ENCODE data around the gene WTIP.
"Not testable (repeated sequence)": the region's sequence is repeated elsewhere in the genome, so short reads cannot be mapped to it uniquely, and the experiment has no call there.

Gene WTIP

DNA sequence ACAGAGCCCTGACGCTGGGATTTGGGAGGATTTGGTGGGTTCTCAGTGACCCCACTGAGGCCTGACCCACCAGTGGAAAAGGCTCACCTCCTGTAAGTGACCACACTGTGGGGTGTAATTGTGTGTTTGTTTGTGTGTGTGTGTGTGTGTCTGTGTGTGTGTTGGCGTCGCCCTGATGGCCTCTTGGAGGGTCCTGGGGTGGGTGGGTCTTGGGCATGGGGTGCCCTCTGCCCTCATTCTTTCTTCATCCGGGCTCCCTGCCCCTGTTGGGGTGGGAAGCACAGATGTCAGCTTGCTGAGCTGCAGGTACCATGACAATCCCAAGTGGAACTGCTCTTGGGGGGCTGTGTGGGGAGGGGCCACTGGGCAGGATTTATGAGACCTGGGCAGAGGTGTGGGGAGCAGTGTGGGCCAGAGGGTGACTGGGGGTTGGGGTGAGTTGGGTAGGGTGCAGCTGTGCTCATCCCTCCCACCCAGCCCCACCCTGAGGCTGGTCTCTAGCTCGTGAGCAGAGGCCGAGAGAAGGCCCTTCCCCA is 22.8 kb downstream of the WTIP start:
- no peak for DNase-seq

DNA sequence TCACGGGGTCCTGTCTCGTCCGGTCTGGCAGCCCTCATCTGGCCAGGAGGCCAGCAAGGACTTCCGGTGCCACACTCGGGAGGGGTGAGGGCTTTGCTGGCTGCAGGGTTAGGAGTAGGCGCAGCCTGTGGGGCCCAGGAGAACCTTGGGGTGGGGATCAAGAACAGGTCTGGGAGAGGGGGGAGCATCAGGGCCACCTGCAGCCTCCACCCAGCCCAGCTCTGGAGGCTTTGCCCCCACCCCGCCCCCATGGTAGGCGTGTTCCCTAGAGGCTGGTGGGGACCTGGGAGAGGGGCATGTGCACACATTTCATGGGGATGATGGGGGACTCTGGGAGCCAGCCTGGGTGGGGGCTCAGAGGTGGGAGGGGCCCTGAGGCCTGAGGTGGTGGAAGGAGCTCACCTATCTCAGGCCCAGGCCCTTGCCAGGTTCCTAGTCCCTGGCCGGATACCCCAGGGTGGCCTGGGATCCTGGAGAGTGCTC is 23.3 kb downstream of the WTIP start:
- no peak for DNase-seq

DNA sequence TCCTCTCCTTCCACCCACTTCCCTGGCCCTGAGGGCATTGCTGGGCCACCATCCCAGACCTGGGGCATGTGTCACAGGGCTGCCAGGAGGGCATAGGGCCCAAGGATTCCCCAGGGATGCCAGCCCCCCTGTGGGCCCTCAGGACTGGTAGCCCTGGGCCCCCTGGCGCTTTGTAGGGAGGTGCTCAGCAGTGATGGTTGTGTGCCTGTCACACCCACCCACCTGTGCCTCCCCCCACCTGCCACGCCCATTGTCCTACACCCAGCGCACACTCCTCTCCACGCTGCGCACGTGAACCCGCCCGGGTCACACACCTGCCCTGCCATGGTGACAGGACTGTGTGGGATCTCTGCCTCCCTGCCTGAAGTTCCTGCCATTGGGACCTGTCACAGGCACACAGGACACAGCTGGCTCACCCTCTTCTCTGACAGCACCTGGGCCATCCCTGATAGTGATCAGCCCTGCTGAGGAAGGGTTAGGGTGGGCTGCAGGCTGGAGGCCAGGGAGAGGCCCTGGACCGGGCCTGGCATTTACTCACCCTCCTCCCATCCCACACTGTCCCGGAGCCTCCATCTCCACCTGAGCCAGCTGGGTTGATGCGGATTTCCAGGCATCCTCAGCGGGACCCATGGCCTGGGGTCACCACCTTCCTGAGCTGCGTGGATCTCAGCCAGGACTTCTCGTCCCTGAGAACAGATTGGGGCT is 23.9 kb downstream of the WTIP start:
- DNase-seq = no peak

DNA sequence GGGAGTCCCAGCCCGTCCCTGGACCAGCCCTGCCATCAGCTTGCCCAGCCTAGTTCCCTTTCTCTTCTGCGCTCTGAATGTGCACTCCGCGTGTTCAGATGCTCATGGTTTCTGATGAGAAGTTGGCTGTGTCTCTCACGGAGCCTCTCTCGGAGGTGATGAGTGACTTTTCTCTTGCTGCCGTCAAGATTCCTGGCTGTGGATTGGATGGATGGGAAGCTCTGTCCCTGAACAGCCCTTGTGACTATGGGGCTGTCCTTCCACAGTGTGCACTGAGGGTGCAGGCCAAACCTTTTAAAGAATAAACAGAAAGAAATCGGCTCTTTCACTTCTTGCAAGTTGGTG is 24.4 kb downstream of the WTIP start:
- DNase-seq = no peak

DNA sequence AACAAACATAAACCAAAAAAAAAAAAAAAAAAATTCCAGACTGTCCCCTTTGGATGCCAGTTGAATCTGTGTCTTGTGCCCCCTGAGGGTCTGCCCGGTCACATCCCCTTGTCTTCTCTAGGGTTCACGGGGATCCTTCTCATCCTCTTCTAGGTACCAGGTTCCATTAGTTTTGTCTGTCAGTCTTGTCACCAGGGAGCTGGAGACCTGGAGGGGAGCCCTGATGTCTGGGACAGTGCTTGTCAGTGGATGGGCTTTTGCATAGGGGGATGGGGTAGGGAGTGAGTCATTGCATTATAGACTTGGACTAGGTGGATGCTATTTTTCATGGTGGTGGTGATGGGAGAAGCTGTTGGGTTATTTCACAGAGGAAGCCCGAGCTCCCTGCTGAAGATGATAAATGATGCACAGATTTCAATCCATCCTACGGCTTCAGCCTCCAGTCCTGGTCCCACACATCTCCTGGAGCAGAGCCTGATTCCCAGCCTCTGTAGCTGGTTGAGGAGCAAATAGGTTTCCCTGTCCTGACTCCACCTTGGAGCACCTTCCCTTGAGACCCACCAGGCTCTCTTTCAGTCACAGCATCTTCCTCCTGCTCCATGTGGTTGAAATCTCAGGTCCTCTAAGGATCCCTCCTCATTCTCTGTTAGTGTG is 26.0 kb downstream of the WTIP start:
- DNase-seq = no peak

DNA sequence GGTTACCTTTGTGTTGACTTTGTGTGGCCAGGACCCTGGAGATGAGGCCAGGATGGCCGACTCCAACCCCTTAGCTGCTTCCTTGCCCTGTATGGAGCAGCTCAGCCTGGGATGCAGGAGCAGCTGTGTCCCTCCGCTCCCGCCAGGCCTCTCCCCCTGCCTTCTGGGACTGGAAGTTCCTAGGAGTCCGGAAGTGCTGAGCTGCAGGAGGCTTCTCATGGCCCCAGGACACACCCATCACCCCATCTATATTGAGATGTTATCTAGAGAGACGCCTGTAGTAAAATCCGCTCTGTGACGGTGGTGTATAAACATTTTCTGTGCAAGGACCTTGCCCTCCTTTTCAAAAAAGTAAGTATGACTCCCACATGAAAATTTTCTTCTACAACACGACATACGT is 27.0 kb downstream of the WTIP start:
- DNase-seq = no peak

DNA sequence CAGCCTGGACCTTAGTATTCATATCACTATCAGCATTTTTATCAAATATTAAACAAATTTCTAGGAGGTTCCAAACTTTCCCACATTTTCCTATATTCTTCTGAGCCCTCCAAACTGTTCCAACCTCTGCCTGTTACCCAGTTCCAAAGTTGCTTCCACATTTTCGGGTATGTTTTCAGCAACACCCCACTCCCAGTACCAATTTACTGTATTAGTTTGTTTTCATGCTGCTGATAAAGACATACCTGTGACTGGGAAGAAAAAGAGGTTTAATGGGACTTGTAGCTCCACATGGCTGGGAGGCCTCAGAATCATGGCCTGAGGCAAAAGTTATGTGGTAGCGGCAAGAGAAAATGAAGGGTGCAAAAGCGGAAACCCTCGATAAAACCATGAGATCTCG is 29.3 kb downstream of the WTIP start:
- not testable (repeated sequence) for DNase-seq

DNA sequence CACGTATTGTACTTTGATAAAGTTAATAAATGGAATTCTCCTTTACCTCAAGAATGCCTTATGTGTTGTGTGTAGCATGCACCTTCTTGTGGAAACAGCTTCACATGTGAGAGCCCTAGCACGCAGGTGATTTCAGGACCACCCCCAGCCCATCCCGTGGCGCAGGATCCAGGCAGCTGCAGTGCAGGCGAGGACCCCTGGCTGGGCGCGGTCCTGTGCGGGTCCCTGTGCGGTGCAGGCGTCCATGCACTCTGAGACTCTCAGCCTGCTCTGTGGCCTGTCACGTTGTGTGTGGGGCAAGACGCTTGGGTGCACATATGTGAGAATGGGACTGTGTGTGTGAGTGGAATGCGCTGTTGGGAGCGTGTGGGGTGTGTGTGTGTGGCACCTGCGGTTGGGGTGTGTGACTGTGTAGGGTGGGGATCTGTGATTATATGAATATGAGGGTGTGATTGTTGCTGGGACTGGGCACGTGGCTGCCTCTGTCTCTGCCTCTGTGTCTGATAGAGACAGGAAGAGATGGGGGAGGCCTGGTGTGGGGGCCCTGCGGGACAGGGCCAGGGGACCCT is 30.8 kb downstream of the WTIP start:
- DNase-seq = no peak

DNA sequence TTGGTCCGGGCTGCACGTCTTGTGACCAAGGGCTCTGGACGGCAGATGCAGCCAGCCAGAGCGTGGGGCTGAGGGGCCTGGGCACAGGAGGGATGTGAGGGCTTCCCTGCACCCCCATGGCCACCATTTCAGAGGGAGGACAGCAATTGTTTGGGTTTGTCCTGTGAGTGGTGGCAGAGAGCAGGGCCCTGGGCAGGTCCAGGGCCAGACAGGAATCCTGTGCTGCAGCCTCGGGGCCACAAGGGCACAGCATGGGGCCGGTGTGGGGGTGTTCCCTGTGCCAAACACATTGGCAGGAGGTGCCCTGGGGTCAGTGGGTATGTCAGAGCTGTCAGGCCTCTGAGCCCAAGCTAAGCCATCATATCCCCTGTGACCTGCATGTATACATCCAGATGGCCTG is 32.2 kb downstream of the WTIP start:
- no peak for DNase-seq

DNA sequence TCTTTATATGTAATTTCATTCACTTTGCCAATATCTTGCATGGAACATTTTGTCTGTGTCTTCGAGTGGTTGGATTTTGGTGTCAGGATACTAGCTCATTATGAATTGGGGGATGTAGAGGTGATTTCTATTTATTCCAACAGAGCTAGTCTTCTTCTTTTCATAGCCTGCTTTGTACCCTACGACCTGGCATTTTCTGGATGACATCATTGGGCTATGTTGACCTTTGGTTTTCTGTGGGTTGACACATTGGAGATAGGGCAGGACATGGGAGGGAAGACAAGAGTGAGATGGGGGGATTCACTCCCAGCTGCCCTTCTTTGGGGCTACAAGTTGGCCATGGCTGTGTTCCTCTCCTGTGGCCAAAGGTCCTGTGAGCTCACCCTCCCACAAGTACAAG is 38.0 kb downstream of the WTIP start:
- DNase-seq = no peak

DNA sequence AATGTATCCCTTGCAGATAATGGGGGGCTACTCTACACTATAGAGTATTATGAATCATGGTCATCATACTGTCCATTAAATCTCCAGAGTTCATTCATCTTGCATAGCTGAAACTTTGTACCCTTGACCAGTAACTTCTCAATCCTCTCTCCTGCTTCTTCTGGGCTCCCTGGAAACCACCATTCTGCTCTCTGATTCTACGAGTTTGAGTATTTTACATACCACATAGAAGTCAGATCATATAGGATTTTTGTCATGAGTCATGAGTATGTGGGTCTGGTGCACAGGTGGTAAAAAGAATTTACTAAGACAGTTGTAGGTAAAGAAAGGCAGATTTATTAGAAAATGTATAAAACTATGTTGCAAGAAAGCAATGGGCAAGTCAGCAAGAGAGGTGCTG is 41.9 kb downstream of the WTIP start:
- DNase-seq = no peak

DNA sequence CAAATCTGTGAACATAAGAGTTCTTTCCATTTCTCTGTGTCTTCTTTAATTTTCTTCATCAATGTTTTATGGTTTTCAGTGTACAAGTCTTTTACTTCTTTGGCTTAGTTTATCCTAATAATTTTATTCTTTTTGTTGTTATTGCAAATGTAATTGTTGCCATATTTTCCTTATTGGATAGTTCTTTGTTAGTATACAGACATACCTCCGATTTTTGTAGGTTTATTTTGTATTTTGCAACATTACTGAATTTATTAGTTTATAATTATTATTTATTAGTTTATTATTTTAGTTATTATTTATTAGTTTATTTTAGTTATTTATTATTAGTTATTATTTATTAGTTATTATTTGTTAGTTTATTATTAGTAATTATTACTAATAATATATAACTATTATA is 43.4 kb downstream of the WTIP start:
- no peak for DNase-seq

DNA sequence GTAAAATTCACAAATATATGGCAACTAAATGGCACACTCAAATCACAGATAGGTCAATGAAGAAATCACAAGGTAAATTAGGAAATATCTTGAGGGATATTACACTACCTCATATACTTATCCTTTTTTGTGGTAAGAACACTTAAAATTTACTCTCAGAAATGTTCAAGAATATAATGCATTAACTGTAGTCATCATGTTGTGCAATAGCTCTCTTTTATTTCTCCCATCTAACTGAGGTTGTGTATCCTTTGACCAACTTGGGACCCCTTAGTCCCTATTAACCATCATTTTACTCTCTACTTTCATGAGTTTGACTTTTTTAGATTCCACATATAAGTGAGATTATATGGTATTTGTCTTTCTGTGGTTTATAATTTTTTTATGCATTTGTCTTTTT is 52.6 kb downstream of the WTIP start:
- no peak for DNase-seq

DNA sequence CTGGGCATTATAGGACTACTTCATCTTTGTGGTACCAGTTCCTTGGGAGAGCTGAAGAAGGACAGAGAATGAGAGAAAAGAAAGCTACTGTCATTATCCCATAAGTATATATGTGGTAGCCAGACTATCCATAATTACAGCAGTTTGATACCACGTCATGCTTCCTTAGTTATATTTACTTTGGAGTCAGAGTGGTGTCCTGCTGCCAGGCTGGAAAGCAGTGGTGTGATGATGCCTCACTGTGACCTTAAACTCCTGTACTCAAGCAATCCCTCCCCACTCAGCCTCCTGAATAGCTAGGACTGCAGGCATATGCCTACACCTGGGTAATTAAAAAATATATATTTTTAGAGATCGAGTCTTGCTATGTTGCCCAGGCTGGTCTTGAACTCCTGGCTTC is 57.8 kb downstream of the WTIP start:
- DNase-seq = no peak

DNA sequence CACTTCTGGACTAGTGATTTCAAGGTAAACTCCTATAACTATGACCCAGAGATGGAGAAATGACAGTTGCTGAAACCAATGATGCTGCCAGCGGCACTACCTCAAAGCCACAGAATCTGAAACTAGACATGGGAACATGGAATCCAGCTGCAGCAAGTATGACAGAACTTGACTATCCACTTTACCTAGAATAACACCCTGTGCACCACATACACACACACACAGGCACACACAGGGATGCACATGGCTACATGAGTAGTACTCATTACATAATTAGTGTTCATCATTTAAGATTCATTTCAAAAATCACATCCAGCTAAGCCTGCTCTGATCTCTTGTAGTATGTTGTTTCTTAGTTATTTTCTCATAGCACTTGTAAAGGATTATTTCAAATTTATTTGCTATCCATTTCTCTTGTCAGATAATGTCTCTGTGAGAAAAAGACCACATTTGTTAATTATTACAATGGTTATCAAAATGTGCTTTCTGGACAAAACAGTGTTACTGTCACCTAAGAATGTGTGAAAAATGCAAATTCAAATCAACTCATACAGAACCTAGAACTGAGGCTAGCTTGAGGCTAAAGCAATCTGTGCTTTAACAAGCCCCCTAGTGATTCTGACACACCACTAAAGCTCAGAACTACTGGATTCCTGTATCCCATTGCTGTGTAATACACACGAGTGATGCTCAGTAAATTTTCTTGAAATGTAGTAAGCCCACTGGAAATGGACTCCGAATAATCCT is 59.4 kb downstream of the WTIP start:
- no peak for DNase-seq

DNA sequence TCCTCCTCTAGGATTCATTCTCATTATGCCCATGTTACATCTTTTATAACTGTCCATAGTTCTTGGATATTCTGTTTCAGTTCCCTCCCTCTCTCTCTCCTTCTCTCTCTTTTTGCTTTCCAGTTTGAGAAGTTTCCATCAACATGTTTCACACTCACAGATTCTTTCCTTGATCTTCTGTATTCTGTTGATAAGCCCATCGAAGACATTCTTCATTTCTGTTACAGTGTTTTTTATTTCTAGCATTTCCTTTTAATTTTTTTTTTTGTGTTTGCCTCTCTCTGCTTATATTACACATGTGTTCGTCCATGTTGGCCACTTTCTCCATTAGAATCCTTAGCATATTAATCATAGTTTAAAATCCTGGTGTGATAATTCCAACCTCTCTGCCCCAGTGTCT is 68.3 kb downstream of the WTIP start:
- no peak for DNase-seq

DNA sequence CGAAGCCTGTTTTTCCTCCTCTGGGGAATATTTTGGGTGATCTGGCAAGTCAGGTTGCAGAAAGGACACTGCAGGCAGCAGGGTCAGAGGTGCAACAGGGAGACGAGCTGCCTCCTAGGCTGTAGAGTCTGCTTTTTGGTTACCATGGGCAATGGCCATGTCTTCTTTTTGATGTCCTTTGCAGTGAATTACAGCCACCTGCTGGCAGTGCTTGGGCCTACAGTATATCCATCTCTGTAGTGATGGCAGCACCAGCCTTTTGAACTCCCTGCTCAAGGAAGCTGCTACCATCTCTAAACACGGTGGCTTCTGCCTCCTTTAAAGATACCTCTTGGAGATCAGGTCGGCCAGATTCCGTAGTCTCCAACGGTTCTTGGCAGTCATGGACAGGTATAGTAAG is 73.9 kb downstream of the WTIP start:
- DNase-seq = peak; percentile 69

DNA sequence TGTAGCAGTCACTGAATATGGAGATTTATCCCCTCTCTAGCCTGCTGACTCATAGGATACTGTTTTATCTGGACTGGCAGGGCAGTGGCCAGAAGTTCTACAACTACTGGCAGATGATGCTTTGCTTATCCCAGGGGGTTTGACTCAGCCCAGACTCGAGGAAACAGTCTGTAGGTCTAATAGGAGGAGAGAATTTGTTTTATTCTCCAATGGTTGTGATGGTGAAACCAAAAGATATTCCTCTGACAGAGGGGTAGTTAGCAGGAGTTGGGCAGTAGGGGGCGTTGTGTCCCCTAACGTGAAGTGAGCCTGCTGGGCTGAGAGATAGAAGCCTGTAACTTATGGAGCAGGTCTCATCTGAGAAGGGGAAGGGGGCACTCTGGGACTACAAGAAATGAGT is 74.9 kb downstream of the WTIP start:
- DNase-seq = no peak

DNA sequence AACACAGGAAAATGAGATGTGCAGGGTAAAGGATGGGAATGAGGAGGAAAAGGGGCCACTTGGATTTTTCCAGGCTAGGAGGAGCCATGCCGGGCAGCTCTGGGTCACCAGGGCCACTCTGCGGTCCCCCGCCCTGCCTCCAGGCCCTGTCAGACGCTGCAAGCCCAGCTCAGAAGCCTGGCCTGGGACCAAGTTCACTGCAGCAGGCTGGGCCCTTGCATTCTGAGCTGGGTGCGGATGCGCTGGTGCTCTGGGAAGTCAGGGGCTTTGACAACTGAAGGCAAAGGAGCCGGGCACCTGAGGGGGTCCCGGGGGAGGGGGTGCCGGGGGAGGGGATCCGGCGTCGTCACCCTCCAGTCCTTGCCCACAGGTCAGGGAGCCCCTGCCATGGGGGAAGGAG is 77.5 kb downstream of the WTIP start:
- no peak for DNase-seq

DNA sequence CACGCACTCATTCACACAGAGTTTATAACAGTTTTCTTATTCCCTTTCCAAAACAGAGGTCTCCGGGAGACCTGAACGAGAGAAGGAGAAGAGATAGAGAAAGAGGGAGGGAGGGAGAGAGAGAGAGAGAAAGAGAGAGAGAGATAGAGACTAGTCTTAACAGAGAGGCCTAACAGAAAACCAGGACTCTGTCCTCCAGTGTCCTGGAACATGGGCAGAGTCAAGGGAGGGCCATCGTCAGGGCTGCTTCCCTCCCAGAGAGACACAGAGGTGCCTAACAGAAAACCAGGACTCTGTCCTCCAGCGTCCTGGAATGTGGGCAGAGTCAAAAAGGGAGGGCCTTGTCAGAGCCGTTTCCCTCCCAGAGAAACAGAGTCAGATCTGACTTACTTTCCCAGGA is 78.7 kb downstream of the WTIP start:
- no peak for DNase-seq

Data from NCI-H2227 treated with DMSO at 0.1 percent for 48 hours (cell line).